Limb (tissue), 2 donors: ENCODE data around the gene NSUN3.
"Not testable (repeated sequence)": the region's sequence is repeated elsewhere in the genome, so short reads cannot be mapped to it uniquely, and the experiment has no call there.

ENCODE experiments used
- DNase-seq, 2 donors: peaks; one replicate each; pipeline ENCODE4 v3.0.0-alpha.2; 2016; ENCODE audit errors: extremely low spot score in 2 of 2

Gene NSUN3

DNA sequence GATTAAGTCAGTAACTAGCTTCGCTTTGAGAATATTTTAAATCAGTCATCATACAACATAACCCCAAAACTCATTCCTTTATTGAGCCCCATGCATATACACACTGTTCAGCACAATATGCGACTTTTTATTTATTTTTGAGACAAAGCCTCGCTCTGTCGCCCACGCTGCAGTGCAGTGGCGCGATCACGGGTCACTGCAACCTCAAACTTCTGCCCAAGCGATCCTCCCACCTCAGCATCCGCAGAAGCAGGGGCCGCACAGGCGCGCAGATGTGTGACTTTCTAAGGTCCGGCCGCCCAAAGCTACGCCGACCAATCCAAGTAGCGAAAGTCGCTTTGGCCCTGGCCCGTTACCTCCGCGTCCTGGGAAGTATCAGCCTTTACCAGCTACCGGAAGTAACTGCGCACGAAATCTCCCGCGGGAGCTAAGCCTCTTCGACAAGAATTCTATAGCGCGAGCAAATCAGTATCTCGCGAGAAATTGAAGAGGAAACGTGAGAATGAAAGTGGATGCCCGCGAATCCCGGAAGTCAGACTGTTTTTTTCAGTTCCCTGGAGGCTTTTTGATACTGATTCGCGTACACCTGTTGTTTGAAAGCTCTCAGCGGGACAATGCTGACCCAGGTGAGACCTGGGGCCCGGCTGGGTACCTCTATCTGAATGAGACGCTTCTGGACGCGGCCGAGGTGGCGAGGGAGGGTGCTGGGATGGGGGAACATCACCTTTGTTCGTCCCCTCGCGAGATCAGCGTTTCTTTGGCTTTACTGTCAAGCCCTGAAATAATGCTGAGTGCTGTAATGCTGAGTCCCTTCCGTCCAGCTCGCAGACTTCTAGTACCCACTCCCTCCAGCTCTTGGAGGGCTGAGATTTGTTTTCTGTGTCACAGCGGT lies at the start of gene NSUN3, which contains the start of gene DHFR2:
Gene NSUN3, plus strand, starts transcription at position 549 of the 892 bp plus-strand sequence. Its CDS starts 66 bp downstream, at position 615.
Gene DHFR2, minus strand, starts transcription at position 404 of the 892 bp plus-strand sequence. CDS start 1,405 bp downstream, outside the sequence.
- DNase-seq: peak; percentile 88 to 97

GRCh38 chr3:94015025-94015424 lies 47.8 kb upstream of the NSUN3 start:
- no peak for DNase-seq

DNA sequence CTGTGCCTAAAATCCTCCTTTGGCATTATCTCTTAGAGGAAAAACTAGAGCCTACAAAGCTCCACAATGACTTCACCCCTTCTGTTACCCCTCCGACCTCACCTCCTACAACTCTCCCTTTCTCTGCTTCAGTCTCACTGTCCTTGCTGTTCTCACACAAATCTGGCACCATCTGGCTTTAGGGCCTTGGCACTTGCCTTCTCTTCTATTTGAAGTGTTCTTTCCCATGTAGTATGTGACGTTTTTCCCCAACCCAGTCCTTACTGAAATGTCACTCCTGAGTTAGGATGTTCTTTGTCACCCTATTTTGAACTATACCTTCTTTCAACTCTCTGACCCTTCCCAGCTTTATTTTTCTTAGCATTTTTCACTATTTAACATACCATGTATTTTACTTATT lies 43.2 kb upstream of the NSUN3 start:
- no peak for DNase-seq

GRCh38 chr3:94020293-94020692 lies 42.6 kb upstream of the NSUN3 start:
- DNase-seq: no peak

DNA sequence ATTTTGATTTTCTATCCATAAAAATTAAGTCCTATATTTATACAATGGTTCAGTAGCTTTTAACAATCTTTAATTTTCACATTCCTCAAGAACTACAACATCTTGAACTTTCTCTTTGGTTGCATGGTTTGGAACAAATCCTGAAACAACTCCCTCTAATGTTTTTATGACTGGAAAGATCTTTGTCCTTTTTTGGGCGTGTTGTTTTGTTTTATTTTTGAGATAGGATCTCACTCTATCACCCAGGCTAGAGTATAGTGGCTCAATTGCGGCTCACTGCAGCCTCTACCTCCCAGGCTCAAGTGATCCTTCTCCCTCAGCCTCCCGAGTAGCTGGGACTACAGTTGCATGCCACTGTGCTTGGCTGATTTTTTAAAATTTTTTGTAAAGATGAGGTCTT lies 38.5 kb upstream of the NSUN3 start:
- no peak for DNase-seq

DNA sequence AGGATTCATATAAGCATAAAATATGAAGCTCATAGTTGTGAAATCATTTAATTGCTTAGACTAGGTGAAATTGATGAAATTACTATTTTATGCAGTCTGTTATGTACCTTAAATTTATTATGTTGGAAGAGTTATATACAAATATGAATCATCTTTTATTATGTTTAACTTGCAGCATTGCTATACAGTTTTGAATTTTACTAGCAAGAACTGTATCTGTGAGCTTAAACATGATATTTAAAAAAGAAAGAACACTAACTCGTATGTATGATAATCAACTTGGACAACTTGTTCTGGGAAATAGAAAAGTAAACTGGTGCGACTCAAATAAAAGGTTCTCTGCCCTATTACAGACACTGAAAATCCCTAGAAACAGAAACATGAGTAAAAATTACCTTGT lies 36.2 kb upstream of the NSUN3 start:
- DNase-seq: no peak

DNA sequence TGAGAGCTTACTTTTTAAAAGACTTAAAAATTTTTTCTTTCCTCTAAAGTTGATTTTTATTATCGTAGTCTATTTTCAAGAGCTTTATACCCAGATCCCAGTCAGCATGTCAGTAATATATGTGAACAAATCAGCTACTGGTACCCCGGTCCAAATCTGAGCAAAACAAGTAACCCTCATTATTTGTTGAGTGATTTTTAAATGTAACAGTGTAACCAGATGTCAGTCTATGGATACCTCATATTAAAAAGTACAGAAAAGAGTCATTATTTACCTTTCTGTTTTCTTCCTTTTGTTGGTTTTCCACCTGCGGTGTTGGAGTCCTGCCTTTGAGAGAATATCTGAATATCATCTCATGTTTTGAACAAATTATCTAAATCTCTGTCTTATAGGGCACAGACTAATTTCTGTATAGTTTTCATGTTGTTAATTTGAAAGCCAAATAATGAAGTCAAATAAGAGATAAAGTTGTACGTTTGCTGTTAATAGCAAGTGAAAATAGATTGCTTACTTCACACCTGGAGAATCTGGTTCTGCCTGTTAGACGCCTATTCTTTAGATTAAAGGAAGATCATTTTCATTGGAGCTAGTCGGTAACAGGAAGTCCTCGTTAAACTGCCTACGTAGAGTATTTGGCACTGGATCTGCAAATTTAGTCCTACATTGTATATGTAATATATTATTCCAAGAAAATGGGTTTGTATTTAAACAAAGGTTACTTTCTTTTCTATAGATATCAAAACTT lies 34.6 kb upstream of the NSUN3 start, which contains the start of gene STX19:
Gene STX19, minus strand, starts transcription at position 505 of the 745 bp plus-strand sequence. CDS start 13,328 bp downstream, outside the sequence.
- no peak for DNase-seq

DNA sequence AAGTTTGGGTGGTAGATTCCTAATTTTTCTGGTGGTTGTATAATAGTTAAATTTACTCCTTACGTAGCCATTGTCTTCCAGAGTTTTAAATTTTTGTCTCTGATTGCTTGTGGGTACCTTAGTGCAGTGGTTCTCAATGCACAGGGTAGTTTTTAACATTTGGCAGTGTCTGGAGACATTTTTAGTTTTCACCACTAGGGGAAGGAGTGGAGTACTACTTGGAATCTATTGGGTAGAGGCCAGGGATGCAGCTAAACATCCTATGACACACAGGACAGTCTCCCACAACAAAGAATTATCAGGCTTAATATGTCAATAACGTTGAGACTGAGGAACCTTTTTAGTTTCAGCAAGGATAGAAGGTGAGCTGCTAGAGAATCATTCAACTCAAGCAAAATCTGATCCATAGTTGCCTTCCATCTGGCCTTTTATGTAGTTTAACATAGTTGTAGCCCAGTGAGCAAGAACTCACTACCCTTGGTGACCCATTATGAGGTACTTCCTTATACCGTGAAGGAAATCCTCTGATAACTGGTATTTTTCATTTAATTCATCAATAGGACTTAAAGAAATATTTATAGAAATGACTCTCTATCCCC lies 25.9 kb upstream of the NSUN3 start:
- DNase-seq: no peak

DNA sequence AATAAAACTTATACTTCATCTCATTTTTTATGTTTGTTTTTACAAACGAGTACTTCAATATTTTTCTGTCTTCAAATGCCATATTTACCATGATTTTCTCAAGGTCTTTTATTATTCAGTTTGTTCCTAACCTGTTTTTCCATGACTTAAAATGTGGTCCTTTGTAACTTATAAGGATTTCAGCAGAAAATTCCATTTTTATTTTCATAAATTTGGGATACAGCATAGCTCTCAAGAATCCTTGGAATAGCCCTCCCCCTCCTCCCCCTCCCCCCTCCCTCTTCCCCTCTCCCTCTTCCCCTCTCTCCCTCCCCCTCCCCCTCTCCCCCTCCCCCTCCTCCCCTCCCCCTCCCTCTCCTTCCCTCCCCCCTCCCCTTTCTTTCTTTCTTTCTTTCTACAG lies 19.6 kb upstream of the NSUN3 start:
- DNase-seq: no peak

GRCh38 chr3:94044100-94044936 lies 18.5 kb upstream of the NSUN3 start:
- DNase-seq: not testable (repeated sequence)

- no peak for DNase-seq
Measured at GRCh38 chr3:94046533-94046932, 16.3 kb upstream of the NSUN3 start.

- no peak for DNase-seq
Measured at GRCh38 chr3:94049267-94049666, 13.6 kb upstream of the NSUN3 start.

DNA sequence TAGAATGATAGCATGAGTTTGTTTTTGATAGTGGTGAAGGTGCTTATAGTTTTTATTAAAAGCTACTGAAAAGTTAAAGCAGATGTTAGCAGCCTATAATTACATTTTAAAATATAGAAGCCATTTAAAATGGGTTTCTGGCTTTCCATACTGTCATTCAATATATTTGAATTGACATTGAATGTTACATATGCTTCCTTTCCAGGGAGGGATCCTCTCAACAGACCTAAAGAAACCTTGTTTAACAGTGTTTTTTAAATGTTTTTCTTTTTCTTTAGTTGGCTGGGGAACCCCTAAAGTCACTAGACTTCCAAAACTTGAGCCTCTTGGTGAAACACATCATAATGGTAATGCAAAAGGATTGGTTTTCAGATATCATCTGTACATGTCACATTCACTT lies 12.3 kb upstream of the NSUN3 start:
- no peak for DNase-seq

- DNase-seq: no peak
Measured at GRCh38 chr3:94061297-94061696, 1.6 kb upstream of the NSUN3 start.

- no peak for DNase-seq
Measured at GRCh38 chr3:94063496-94064119, 747 bp downstream of the NSUN3 start.

- no peak for DNase-seq
Measured at GRCh38 chr3:94064243-94064860, 1.5 kb downstream of the NSUN3 start.

DNA sequence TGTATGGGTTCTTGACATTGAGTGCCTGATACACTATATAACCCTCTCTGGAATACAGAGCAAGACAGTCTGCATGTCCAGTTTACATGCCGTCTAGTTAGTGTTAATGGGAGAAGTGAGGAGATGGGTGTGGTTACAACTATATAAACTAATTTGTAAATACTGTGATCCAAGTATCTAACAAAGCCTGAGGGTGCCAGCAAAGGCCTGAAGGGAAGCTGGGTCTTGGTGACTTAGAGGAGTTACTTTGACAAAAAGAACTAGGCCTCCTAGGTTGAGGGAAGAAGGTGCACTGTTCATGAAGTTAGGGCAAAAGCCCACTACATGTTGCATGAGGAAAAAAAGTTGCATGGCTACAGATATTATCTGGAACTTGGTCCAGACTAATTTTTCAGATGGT lies 2.3 kb downstream of the NSUN3 start:
- no peak for DNase-seq

- DNase-seq: no peak
Measured at GRCh38 chr3:94065819-94066480, 3.1 kb downstream of the NSUN3 start.
